Measurements from ENCODE around the gene GRHL3. TPM values are rescaled to one million over a fixed set of nuclear protein-coding genes. Genes with fewer than 3 reads are reported as not detected.

Gene GRHL3
- polyA plus RNA-seq, 3 donors, result 0.03 TPM; not detected in 2

GRCh38 chr1:24387636-24388175, 68.5 kb downstream of the GRHL3 start:
- H2AFZ ChIP-seq (ENCODE audit: insufficient read depth, low read depth, low read length, poor library complexity, severe bottlenecking), result no peak overlapping the region
- peaks cover 0 to 2% (median 0%) of the 10 kb centered on the region in 3 donors for H3K27me3 Mint-ChIP-seq (ENCODE audit: low read depth in 3 of 3)
- no peak overlapping the region for H3K27ac ChIP-seq (ENCODE audit: low read depth in 1 of 2, low read length in 2 of 2)
- H4K20me1 ChIP-seq (ENCODE audit: insufficient read depth, low read length), result no peaks in the 10 kb centered on the region
- TF ChIP-seq CTCF (IDR thresholded peaks at IDR 0.05), result no peak
- no peak for DNase-seq
- peaks cover 3 to 6% of the 10 kb centered on the region in 2 donors for H3K36me3 Mint-ChIP-seq
- no CpG with 5 or more reads among the region's 1 CpG for WGBS (ENCODE audit: insufficient coverage)
- intact Hi-C loops (cut with micrococcal nuclease), result no loop called here
- no peak overlapping the region for H3K4me2 ChIP-seq (replicated peaks; ENCODE audit: extremely low read depth, low read length, poor library complexity, severe bottlenecking)
- no peak overlapping the region for H3K27ac Mint-ChIP-seq
- no peak overlapping the region for H3K4me3 ChIP-seq (replicated peaks in 1 of 3; ENCODE audit: low read depth in 2 of 3, low read length in 3 of 3)
- no peak overlapping the region for H3K4me3 Mint-ChIP-seq
- H3K4me1 ChIP-seq (ENCODE audit: control insufficient read depth in 1 of 2, insufficient read depth in 2 of 2, low read length in 2 of 2), result peaks cover 17 to 23% of the 10 kb centered on the region in 2 donors
- H3K9ac ChIP-seq (ENCODE audit: insufficient read depth, low read length, poor library complexity, severe bottlenecking), result no peak overlapping the region
- H3K36me3 ChIP-seq (replicated peaks in 1 of 2; ENCODE audit: control insufficient read depth in 1 of 2, insufficient read depth in 2 of 2, low read length in 2 of 2), result no peaks in the 10 kb centered on the region
- H3K27me3 ChIP-seq (ENCODE audit: control insufficient read depth in 2 of 2, insufficient read depth in 2 of 2, low read length in 2 of 2), result no peaks in the 10 kb centered on the region
- H3K4me1 Mint-ChIP-seq, result peaks cover 36% of the 10 kb centered on the region
- no peaks in the 10 kb centered on the region for H3K9me3 ChIP-seq (replicated peaks in 1 of 2; ENCODE audit: control insufficient read depth in 1 of 2, insufficient read depth in 1 of 2, low read length in 2 of 2)
- no peaks in the 10 kb centered on the region for H3K79me2 ChIP-seq (ENCODE audit: insufficient read depth, low read length)
- no peaks in the 10 kb centered on the region for H3K9me3 Mint-ChIP-seq

GRCh38 chr1:24388331-24388885, 69.3 kb downstream of the GRHL3 start:
- Mint-ChIP-seq H3K4me1 (peaks cover 35% of the 10 kb centered on the region), H3K36me3 (peaks cover 3 to 6% of the 10 kb centered on the region in 2 donors), H3K27ac (peak overlapping the region in 2 of 7 donors; percentile 9 to 60)

More at GRCh38 chr1:24388331-24388885, 69.3 kb downstream of the GRHL3 start:
- no peak for DNase-seq
- Histone ChIP-seq H3K27me3 (ENCODE audit: control insufficient read depth in 2 of 2, insufficient read depth in 2 of 2, low read length in 2 of 2) (no peaks in the 10 kb centered on the region), H2AFZ (ENCODE audit: insufficient read depth, low read depth, low read length, poor library complexity, severe bottlenecking) (no peak overlapping the region), H3K4me2 (replicated peaks; ENCODE audit: extremely low read depth, low read length, poor library complexity, severe bottlenecking) (no peak overlapping the region), H3K79me2 (ENCODE audit: insufficient read depth, low read length) (no peaks in the 10 kb centered on the region), H4K20me1 (ENCODE audit: insufficient read depth, low read length) (no peaks in the 10 kb centered on the region), H3K9ac (ENCODE audit: insufficient read depth, low read length, poor library complexity, severe bottlenecking) (no peak overlapping the region), H3K36me3 (replicated peaks in 1 of 2; ENCODE audit: control insufficient read depth in 1 of 2, insufficient read depth in 2 of 2, low read length in 2 of 2) (no peaks in the 10 kb centered on the region), H3K9me3 (replicated peaks in 1 of 2; ENCODE audit: control insufficient read depth in 1 of 2, insufficient read depth in 1 of 2, low read length in 2 of 2) (no peaks in the 10 kb centered on the region), H3K4me3 (replicated peaks in 1 of 3; ENCODE audit: low read depth in 2 of 3, low read length in 3 of 3) (no peak overlapping the region), H3K27ac (ENCODE audit: low read depth in 1 of 2, low read length in 2 of 2) (no peak overlapping the region), H3K4me1 (ENCODE audit: control insufficient read depth in 1 of 2, insufficient read depth in 2 of 2, low read length in 2 of 2) (peaks cover 16 to 22% of the 10 kb centered on the region in 2 donors)
- intact Hi-C loops (cut with micrococcal nuclease), result no loop called here
- no peak for TF ChIP-seq CTCF (IDR thresholded peaks at IDR 0.05)
- 97% methylated on average over 3 of the region's 8 CpGs for WGBS (ENCODE audit: insufficient coverage)
- Mint-ChIP-seq H3K4me3 (no peak overlapping the region), H3K9me3 (no peaks in the 10 kb centered on the region), H3K27me3 (ENCODE audit: low read depth in 3 of 3) (peaks cover 0 to 2% (median 0%) of the 10 kb centered on the region in 3 donors)
